IPS-15b (cell line): ENCODE results near the gene SESN3.
"Not testable (repeated sequence)": the region's sequence is repeated elsewhere in the genome, so short reads cannot be mapped to it uniquely, and the experiment has no call there.

Experiments
- H3K27me3 ChIP-seq: one replicate; pipeline ENCODE4 v1.6.1; 2013; ENCODE audit warnings: low read length; ENCODE audit not compliant: control insufficient read depth, insufficient read depth
- H3K36me3 ChIP-seq: one replicate; pipeline ENCODE4 v1.6.1; 2013; ENCODE audit warnings: low read length; ENCODE audit not compliant: control insufficient read depth, insufficient read depth
- H3K4me1 ChIP-seq: one replicate; pipeline ENCODE4 v1.6.1; 2013; ENCODE audit warnings: mild to moderate bottlenecking, low read length; ENCODE audit not compliant: control insufficient read depth, insufficient read depth
- H3K4me3 ChIP-seq: one replicate; pipeline ENCODE4 v1.5.1; 2013; ENCODE audit warnings: low read depth, low read length
- H3K9ac ChIP-seq: one replicate; pipeline ENCODE4 v1.6.1; 2013; ENCODE audit warnings: low read depth, mild to moderate bottlenecking, low read length
- H3K9me3 ChIP-seq: one replicate; pipeline ENCODE4 v1.6.1; 2013; ENCODE audit warnings: mild to moderate bottlenecking, low read length; ENCODE audit not compliant: control insufficient read depth, insufficient read depth

The SESN3 gene

GRCh38 chr11:95145430-95146060 lies 85.5 kb downstream of the SESN3 start:
- H3K9ac ChIP-seq: no peak overlapping the region

GRCh38 chr11:95144313-95145235 lies 86.4 kb downstream of the SESN3 start:
- Histone ChIP-seq H3K27me3 (peaks cover 92% of the 10 kb centered on the region), H3K9ac (no peak overlapping the region), H3K4me1 (no peaks in the 10 kb centered on the region)

More at GRCh38 chr11:95145430-95146060, 85.5 kb downstream of the SESN3 start:
- no peak overlapping the region for H3K4me3 ChIP-seq
- H3K27me3 ChIP-seq: peaks cover 97% of the 10 kb centered on the region
- peaks cover 3% of the 10 kb centered on the region for H3K4me1 ChIP-seq
- no peaks in the 10 kb centered on the region for H3K36me3 ChIP-seq
- no peaks in the 10 kb centered on the region for H3K9me3 ChIP-seq

GRCh38 chr11:95143106-95143681 lies 87.8 kb downstream of the SESN3 start:
- Histone ChIP-seq H3K9me3 (no peaks in the 10 kb centered on the region), H3K27me3 (peaks cover 78% of the 10 kb centered on the region)

More at GRCh38 chr11:95144313-95145235, 86.4 kb downstream of the SESN3 start:
- H3K36me3 ChIP-seq: no peaks in the 10 kb centered on the region
- H3K4me3 ChIP-seq: no peak overlapping the region
- no peaks in the 10 kb centered on the region for H3K9me3 ChIP-seq

GRCh38 chr11:95142431-95142830 lies 88.6 kb downstream of the SESN3 start:
- Histone ChIP-seq H3K27me3 (peaks cover 70% of the 10 kb centered on the region), H3K36me3 (no peaks in the 10 kb centered on the region), H3K4me1 (no peaks in the 10 kb centered on the region), H3K4me3 (no peak overlapping the region), H3K9ac (no peak overlapping the region), H3K9me3 (no peaks in the 10 kb centered on the region)

More at GRCh38 chr11:95143106-95143681, 87.8 kb downstream of the SESN3 start:
- Histone ChIP-seq H3K9ac (no peak overlapping the region), H3K36me3 (no peaks in the 10 kb centered on the region), H3K4me3 (no peak overlapping the region), H3K4me1 (no peaks in the 10 kb centered on the region)

- Histone ChIP-seq H3K4me1 (no peaks in the 10 kb centered on the region), H3K9ac (no peak overlapping the region), H3K36me3 (no peaks in the 10 kb centered on the region), H3K4me3 (no peak overlapping the region), H3K9me3 (no peaks in the 10 kb centered on the region), H3K27me3 (peaks cover 51% of the 10 kb centered on the region)
These were observed 90.5 kb downstream of the SESN3 start for GRCh38 chr11:95140397-95141033.

GRCh38 chr11:95138448-95138847 lies 92.6 kb downstream of the SESN3 start:
- H3K36me3 ChIP-seq: no peaks in the 10 kb centered on the region
- H3K9me3 ChIP-seq: no peaks in the 10 kb centered on the region
- no peak overlapping the region for H3K9ac ChIP-seq
- H3K4me1 ChIP-seq: no peaks in the 10 kb centered on the region
- no peak overlapping the region for H3K4me3 ChIP-seq
- peaks cover 32% of the 10 kb centered on the region for H3K27me3 ChIP-seq

GRCh38 chr11:95137299-95137698 lies 93.7 kb downstream of the SESN3 start:
- no peak overlapping the region for H3K9ac ChIP-seq
- no peaks in the 10 kb centered on the region for H3K4me1 ChIP-seq
- no peak overlapping the region for H3K4me3 ChIP-seq
- H3K27me3 ChIP-seq: peaks cover 20% of the 10 kb centered on the region
- H3K9me3 ChIP-seq: no peaks in the 10 kb centered on the region
- no peaks in the 10 kb centered on the region for H3K36me3 ChIP-seq

GRCh38 chr11:95136747-95137146 lies 94.3 kb downstream of the SESN3 start:
- H3K27me3 ChIP-seq: peaks cover 15% of the 10 kb centered on the region
- H3K36me3 ChIP-seq, H3K4me1 ChIP-seq, H3K4me3 ChIP-seq, H3K9me3 ChIP-seq, H3K9ac ChIP-seq: not testable (repeated sequence)

GRCh38 chr11:95135880-95136279 lies 95.1 kb downstream of the SESN3 start:
- H3K9me3 ChIP-seq: no peaks in the 10 kb centered on the region
- H3K4me1 ChIP-seq: no peaks in the 10 kb centered on the region
- peaks cover 7% of the 10 kb centered on the region for H3K27me3 ChIP-seq
- H3K9ac ChIP-seq: no peak overlapping the region
- no peaks in the 10 kb centered on the region for H3K36me3 ChIP-seq
- H3K4me3 ChIP-seq: no peak overlapping the region

GRCh38 chr11:95135155-95135554 lies 95.8 kb downstream of the SESN3 start:
- no peak overlapping the region for H3K9ac ChIP-seq
- peaks cover 1% of the 10 kb centered on the region for H3K27me3 ChIP-seq
- H3K4me1 ChIP-seq: no peaks in the 10 kb centered on the region
- no peaks in the 10 kb centered on the region for H3K36me3 ChIP-seq
- H3K9me3 ChIP-seq: no peaks in the 10 kb centered on the region
- H3K4me3 ChIP-seq: no peak overlapping the region

- Histone ChIP-seq H3K9me3 (no peaks in the 10 kb centered on the region), H3K4me1 (no peaks in the 10 kb centered on the region), H3K9ac (no peak overlapping the region), H3K4me3 (no peak overlapping the region), H3K36me3 (no peaks in the 10 kb centered on the region), H3K27me3 (no peaks in the 10 kb centered on the region)
These were observed 96.5 kb downstream of the SESN3 start for GRCh38 chr11:95134491-95134890.
